Measurements from ENCODE around the gene UPF3B.

DNA sequence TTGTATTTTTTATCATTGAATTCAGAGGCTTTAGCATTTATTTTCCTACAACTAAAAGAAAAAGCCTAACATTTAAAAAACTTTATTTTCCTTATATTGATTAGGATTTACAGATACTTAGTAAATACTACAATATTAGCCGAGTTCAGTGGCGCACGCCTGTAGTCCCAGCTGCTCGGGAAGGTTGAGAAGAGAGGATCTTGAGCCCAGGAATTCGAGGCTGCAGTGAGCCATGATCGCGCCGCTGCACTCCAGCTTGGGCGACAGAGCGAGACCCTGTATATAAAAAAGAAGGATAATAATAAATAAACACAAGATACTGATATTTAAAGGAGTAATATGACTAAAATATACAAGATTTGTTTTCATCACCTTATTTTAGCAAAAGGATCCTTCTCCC lies 681 bp upstream of the UPF3B start:
- TF ChIP-seq, protein P1, sequence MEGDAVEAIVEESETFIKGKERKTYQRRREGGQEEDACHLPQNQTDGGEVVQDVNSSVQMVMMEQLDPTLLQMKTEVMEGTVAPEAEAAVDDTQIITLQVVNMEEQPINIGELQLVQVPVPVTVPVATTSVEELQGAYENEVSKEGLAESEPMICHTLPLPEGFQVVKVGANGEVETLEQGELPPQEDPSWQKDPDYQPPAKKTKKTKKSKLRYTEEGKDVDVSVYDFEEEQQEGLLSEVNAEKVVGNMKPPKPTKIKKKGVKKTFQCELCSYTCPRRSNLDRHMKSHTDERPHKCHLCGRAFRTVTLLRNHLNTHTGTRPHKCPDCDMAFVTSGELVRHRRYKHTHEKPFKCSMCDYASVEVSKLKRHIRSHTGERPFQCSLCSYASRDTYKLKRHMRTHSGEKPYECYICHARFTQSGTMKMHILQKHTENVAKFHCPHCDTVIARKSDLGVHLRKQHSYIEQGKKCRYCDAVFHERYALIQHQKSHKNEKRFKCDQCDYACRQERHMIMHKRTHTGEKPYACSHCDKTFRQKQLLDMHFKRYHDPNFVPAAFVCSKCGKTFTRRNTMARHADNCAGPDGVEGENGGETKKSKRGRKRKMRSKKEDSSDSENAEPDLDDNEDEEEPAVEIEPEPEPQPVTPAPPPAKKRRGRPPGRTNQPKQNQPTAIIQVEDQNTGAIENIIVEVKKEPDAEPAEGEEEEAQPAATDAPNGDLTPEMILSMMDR (conservative IDR thresholded peaks at IDR 0.05 in 1 of 2, IDR thresholded peaks at IDR 0.05 in 1 of 2; ENCODE audit: low read depth in 1 of 2, low read length in 2 of 2) = no peak
- TF ChIP-seq EZH2 (IDR thresholded peaks at IDR 0.05; ENCODE audit: low read length, missing control alignments) = no peak

All from fibroblast of lung (primary cell).